ENCODE data around the gene NLRP9.
"Not testable (repeated sequence)": the region's sequence is repeated elsewhere in the genome, so short reads cannot be mapped to it uniquely, and the experiment has no call there.

Gene NLRP9

DNA sequence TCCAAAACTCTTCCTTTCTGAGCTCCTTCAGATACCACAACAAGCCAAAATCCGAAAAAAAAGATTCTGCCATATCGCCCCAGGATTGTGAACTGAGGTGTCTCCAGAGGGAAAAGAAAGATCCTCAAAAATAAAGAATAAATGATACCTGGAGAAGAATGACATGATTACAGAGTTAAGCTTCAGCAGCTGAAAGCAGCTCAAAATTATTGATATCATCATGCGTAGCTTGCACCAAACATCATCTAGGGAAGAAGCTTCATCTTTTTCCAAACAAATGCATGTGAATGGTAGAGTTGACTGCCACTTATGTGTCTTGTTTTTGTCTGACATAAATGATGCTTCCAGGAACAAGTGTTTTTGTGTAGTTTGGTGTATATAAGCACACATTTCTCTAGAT, at the start of gene NLRP9:
TSS of gene NLRP9 (minus strand) at position 101 of the 400 bp plus-strand sequence. CDS start at position 73, 28 bp downstream.
- no peak for DNase-seq

DNA sequence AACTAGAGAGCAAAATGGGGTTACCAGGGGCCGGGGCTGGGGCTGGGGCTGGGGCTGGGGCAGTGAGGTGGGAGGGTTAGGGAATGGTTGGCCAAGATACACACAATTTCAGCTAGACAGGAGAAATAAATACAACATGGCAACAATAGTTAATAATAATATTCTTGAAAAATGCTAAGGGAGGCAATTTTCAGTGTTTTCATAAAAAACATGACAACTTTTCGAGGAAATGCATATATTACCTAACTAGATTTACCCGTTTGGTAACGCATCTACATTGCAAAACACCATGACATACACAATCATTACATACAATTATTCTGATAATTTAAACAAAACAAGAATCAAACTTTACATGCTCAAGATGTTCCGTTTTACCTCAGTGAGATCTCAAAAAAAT, 42.9 kb upstream of the NLRP9 start:
- DNase-seq, result no peak

DNA sequence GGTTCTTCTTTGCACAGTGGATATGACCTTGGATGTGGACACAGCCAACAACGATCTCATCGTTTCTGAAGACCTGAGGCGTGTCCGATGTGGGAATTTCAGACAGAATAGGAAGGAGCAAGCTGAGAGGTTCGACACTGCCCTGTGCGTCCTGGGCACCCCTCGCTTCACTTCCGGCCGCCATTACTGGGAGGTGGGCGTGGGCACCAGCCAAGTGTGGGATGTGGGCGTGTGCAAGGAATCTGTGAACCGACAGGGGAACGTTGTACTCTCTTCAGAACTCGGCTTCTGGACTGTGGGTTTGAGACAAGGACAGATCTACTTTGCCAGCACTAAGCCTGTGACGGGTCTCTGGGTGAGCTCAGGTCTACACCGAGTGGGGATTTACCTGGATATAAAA, 40.1 kb upstream of the NLRP9 start:
- no peak for DNase-seq

DNA sequence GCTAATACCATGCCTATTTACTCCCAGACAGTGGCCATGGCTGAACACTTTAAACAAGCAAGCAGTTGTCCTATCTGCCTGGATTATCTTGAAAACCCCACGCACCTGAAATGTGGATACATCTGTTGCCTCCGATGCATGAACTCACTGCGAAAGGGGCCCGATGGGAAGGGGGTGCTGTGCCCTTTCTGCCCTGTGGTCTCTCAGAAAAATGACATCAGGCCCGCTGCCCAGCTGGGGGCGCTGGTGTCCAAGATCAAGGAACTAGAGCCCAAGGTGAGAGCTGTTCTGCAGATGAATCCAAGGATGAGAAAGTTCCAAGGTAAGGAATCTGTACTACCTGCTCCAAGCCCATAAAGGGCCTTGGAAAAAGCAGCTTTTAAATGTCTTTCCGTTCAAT, 39.3 kb upstream of the NLRP9 start:
- no peak for DNase-seq

DNA sequence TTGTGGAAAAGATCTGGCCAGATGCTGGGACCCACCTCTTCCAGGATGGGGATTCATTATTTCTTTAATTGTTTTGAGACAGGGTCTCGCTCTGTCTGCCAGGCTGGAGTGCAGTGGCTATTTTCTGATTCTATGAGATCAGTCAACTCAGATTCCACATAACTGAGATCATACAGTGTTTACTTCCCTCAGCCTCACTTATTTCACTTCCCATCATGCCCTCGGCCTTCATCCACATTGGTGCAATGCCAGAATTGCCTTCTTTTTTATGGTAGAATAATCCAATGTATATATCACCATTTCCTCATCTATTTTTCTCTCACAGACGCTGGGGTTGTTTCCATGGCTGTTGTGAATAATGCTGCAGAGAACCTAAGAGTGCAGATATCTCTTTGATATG, 31.4 kb upstream of the NLRP9 start:
- not testable (repeated sequence) for DNase-seq

DNA sequence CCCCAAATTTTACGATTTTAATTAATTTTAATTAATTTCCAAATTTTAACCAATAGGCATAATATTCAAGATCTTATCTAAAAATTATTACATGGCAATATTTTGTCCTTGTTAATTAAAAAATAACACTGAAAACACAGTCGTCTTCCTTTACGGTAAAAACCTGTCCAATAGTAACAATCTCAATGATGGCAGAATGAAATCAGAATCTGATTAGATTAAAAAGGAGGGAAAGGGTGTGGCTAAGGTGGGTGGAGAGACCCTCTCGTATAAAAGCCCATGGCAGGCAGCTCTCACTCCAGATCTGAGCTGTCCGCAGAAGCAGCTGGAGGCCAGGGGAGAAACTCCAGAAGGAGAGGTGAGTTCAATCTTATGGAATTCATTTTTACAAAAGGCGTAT, 30.6 kb upstream of the NLRP9 start, which contains the start of gene RFPL4AL1:
TSS of gene RFPL4AL1 (plus strand) at position 301 of the 400 bp plus-strand sequence. CDS start 2,687 bp downstream, outside the sequence.
- DNase-seq, result not testable (repeated sequence)

DNA sequence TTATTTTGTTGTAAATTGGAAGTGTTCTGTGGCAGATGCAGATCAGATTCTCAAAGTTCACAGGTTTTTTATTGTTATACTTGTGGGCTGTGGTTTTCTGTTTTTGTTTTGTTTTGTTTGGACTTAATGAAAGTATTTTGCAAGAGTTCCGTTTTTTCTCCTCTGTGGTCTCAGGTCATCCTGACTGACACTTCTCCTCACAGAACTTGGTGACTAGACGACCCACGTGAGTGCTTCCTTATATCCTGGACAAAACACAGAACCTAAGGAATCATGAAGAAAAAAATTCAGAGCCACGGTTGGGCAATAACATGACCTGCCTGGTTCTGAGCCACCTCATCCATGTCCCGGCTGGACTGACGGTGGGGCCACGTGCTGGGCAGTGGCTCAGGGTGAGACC, 28.3 kb upstream of the NLRP9 start:
- DNase-seq, result no peak

DNA sequence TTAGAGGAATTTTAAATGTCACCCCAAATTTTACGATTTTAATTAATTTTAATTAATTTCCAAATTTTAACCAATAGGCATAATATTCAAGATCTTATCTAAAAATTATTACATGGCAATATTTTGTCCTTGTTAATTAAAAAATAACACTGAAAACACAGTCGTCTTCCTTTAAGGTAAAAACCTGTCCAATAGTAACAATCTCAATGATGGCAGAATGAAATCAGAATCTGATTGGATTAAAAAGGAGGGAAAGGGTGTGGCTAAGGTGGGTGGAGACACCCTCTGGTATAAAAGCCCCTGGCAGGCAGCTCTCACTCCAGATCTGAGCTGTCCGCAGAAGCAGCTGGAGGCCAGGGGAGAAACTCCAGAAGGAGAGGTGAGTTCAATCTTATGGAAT, 20.6 kb upstream of the NLRP9 start, which contains the start of gene RFPL4A:
TSS of gene RFPL4A (plus strand) at position 301 of the 400 bp plus-strand sequence. CDS start 2,704 bp downstream, outside the sequence.
- DNase-seq, result not testable (repeated sequence)

DNA sequence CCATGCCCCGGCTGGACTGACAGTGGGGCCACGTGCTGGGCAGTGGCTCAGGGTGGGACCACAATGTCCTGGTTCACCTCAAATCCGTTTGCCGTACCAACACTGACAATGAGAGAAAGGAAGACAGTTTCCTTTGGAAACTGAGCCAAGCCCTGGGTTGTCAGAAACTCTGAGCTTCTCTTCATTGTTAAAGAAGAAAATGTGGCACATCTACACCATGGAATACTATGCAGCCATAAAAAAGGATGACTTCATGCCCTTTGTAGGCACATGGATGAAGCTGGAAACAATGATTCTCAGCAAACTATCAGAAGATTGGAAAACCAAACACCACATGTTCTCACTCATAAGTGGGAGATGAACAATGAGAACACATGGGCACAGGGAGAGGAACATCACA, 18.6 kb upstream of the NLRP9 start:
- DNase-seq, result not testable (repeated sequence)

DNA sequence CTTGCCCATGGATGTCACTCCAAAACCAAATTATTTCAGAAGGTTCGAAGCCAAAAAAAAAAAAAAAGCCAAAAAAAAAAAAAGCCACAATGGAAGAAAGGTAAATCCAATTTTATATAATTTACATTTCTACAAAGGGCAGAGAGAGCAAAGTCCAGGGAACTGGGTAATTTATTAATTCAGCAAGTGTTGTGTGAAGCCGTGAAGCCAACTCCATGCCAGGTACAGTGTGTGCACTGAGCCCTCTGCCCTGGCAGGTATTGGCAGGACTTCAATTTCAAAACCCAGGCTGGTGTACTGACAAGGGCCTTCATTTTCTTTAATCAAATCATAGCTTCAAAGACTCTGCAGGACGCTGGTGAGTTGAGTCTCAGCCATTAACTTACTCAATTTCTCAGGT, 15.2 kb upstream of the NLRP9 start:
- DNase-seq, result no peak

DNA sequence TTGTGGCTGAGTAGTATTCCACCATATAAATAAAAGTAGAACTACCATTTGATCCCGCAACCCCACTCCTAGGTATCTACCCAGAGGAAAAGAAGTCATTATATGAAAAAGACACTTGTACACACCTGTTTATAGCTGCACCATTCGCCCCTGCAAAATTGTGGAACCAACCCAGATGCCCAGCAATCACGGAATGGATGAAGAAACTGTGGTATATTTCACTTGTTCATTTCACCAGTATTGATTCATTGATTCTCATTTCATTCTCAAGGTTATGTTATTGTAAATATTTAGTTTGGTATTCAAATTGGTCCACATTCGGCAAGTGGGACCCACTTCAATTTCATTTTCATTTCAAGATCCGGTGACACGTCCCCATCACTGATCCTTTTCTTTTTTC, 12.5 kb upstream of the NLRP9 start:
- no peak for DNase-seq

DNA sequence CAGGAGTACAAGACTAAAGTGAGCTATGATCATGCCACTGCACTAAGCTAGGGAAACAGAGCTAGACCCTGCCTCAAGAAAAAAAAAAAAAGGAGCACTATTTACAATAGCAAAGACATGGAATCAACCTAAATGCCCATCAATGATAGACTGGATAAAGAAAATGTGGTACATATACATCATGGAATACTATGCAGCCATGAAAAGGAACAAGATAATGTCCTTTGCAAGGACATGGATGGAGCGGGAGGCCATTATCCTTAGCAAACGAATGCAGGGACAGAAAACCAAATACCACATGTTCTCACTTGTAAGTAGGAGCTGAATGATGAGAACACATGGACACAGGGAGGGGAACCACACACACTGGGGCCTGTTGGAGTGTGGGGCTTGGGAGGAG, 7.8 kb downstream of the NLRP9 start:
- not testable (repeated sequence) for DNase-seq

DNA sequence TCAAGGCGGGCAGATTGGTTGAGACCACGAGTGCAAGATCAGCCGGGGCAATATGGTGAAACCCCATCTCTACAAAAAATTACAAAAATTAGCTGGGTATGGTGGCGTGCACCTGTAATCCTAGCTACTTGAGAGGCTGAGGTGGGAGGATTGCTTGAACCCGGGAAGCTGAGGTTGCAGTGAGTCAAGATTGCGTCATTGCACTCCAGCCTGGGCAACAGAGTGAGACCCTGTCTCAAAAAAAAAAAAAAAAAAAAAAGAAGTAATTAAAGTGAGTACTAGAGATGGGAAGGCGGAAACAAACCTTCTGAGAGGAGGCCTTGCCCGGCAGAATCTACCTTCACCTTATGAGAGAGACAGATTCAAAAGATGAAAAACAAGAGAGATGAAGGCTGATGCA, 14.7 kb downstream of the NLRP9 start:
- no peak for DNase-seq

DNA sequence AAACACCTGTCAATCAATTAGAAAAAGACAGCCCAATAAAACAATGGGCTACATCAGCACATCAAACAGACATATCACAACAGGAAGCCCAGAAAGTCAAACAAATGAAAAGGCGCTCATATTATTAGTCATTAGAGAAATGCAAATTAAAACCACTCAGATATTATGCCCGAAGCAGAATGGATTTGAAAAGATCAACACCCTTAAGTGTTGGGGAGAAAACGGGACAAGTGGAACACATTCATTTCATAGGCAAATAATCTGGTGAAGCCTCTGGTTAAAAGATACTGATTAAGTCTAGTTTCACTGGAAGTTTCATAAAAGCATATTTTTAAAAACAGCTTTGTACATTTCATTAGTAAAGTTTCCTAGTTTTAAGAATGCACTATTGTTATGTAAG, 17.4 kb downstream of the NLRP9 start:
- no peak for DNase-seq

DNA sequence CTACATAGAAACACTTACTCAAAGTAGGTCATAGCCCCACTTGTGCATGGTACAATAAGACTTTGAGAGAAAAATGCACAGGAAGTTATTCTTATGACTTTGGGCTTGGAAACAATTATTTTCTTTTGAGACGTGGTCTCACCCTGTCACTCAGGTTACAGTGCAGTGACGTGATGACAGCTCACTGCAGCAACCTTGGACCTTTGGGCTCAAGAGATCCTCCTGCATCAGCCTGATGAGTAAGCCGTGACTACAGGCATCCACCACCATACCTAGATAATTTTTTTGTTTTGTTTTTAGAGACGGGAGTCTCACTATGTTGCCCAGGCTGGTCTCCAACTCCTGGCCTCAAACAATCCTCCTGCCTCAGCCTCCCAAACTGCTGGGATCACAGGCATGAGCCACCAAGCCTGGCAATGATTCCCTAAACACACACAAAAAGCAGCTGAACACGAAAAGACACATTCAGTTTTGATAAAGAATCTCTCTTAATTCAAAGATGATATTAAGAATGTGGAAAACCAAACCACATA, 17.9 kb downstream of the NLRP9 start:
- DNase-seq, result no peak

DNA sequence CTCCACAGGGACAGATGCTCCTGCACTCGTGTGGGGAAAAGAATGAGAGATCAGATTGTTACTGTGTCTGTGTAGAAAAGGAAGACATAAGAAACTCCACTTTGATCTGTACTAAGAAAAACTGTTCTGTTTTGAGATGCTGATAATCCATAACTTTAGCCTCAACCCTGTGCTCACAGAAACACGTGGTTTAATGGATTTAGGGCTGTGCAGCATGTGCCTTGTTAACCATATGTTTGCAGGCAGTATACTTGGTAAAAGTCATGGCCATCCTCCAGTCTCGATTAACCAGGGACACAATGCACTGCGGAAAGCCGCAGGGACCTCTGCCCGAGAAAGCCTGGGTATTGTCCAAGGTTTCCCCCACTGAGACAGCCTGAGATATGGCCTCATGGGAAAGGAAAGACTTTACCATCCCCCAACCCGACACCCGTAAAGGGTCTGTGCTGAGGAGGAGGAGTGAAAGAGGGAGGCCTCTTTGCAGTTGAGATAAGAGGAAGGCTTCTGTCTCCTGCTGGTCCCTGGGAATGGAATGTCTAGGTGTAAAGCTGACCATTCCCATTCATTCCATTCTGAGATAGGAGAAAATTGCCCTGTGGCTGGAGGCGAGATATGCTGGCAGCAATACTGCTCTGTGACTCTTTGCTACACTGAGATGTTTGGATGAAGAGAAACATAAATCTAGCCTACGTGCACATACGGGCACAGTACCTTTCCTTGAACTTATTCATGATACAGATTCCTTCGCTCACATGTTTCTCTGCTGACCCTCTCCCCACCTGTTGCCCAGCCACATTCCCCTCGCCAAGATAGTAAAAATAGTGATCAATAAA, 20.1 kb downstream of the NLRP9 start:
- not testable (repeated sequence) for DNase-seq

DNA sequence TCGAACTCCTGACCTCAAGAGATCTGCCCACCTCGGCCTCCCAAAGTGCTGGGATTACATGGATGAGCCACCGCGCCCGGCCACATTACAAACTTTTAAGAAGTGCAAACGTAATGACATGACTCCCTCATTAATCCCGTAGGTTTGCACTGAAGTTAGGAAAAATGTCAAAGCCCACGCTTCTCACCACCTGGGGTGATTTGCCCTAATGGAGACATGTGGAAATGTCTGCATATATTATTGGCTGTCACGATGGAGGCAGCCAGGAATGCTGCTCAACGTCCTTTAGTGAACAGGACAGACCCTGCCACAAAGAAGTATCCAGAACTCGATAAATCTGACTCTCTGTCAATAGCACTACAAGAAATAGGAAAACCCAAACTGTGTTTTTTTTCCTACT, 21.0 kb downstream of the NLRP9 start:
- no peak for DNase-seq

DNA sequence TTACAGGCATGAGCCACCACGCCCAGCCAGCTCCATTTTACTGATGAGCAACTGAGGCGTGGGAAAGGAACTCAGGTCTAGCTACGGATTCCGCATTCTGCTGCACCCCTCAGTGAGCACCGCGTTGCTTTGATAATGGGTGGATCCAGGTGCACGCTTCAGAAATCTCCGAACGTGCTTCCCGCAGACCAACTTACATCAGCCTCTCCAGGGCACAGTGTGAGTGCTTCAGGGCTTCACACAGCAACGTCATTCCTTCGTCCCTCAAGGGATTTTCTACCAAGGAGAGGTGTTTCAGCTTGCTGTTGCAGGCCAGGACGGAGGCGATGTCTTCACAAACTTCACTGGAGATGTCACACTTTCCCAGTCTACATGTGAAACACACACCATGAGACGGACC, 21.7 kb downstream of the NLRP9 start:
- no peak for DNase-seq

DNA sequence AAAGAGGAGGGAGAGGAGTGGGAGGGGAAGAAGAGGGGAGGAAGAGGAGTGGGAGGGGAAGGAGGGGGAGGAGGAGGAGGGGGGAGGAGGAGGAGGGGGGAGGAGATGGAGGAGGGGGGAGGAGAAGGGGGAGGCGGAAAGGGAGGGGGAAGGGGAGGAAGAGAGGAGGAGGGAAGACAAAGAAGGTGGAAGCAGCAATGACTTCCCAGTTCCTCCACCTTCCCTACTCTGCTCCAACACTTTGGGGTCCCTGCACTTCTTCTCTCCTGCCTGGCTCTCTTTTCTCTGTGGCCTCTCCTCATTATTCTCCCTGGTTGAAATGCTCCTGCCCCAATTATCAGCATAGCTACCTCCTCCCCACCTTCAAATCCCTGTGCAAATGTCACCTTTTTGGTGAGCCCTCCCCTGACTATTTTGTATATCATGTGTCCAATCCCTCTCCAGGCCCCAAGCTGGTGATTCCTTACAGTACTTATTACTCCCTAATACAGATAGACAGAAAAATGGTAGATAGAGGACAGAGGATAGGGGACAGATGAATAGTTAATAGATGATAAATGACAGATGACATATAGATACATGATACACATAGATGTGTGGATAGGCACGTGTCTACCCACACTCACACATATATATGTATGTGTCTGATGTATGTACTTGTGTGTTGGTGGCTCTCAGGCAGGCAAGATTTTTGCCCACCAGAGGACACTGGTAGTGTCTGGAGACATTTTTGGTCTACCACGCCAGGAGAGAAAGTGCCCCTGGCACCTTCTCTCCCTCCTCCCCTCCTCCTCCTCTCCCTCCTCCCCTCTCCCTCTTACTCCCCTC, 25.2 kb downstream of the NLRP9 start:
- DNase-seq, result no peak

DNA sequence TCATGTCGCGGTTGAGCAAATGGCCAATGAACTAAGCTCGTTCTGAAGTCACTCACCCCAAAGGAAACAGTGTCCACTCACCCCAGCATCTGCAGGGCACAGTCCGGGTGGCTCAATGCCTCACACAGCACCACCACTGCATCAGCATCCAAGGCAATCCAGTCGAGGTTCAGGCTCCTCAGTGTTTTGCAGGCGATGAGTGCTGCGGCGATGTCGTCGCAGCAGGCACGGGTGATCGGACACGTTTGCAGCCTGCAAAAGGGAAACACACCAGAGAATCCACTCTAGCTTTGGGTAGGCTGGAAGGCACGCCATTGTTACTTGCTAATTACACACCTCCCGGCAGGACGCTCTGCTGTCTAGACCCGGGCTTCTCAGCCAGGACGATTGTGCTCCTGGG, 26.5 kb downstream of the NLRP9 start:
- no peak for DNase-seq

DNA sequence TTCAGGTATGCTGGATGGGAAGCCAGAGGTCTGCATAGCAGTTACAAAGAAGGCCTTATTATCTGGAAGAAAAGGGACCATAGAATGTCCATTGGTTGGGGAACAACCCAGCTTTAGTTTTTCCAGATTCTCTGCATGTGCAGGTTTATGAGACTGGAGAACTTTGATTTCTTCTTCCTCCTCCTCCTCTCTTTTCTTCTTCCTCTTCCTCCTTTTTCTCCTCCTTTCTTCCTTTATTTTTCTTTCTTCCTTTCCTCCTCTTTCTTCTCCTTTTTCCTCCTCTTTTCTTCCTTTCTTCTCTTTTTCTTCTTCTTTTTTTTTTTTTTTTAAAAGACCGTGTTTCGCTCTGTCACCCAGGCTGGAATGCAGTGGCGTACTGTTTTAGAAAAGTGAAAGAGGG, 32.2 kb downstream of the NLRP9 start:
- no peak for DNase-seq

DNA sequence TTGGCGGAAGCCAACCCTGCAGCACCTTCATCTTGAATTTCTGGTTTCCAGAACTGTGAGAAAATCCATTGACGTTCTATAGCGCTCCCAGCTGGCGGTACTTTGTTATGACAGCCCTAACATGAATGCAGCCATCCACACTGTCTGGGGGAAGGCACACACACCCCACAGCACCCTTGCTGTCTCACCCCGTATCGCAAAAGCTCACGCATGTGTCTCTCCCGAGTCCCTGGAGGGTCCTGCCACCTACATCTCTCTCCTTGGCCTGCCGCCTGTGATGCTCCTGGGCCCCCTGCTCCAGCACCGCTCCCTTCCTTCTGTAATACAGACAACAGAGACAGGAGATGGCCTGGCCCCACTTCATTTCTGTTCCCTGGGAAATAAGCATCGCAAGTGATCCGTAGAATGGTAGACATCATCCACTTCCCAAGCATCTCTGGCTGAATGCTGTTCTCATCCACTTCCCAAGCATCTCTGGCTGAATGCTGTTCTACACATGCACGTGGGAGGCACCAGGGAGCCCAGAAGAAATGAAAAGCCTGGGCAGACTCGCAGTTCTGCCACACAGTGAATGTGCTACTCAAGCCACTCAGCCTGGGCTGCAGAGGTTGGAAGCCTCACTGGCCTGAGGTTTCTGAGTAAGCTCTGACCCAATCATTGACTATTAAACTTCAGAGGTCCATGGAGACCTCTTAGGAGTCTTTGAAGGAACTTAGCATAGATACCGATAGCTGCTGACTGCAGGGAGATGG, 33.5 kb downstream of the NLRP9 start:
- no peak for DNase-seq

DNA sequence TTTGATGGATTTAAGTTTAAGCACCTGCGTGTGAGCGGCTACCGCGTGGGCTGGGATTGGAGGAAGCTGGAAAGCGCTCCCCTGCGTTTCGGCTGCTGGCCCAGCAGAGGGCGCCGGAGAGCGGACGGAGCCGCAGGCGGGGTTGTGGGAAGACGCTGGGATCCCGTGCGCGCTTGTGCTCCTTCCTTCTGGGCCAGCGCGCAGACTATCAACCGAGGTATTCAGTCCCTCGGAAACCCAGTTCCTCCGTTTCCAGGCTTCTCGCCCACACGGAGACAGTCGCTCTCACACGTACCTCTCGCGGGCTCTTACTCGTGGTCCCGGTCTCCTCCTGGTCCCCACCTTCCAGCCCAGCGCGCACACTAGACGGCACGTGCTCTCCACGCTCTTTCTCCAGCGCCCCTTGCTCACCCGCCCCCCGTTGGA, 34.4 kb downstream of the NLRP9 start:
- no peak for DNase-seq
